NCI-H2029 (cell line): Measurements from ENCODE around the gene PLEKHG4.

Experiments used
- DNase-seq: peaks from one replicate; lab custom pipeline; 2025; lab: John Stamatoyannopoulos, UW

The PLEKHG4 gene

DNA sequence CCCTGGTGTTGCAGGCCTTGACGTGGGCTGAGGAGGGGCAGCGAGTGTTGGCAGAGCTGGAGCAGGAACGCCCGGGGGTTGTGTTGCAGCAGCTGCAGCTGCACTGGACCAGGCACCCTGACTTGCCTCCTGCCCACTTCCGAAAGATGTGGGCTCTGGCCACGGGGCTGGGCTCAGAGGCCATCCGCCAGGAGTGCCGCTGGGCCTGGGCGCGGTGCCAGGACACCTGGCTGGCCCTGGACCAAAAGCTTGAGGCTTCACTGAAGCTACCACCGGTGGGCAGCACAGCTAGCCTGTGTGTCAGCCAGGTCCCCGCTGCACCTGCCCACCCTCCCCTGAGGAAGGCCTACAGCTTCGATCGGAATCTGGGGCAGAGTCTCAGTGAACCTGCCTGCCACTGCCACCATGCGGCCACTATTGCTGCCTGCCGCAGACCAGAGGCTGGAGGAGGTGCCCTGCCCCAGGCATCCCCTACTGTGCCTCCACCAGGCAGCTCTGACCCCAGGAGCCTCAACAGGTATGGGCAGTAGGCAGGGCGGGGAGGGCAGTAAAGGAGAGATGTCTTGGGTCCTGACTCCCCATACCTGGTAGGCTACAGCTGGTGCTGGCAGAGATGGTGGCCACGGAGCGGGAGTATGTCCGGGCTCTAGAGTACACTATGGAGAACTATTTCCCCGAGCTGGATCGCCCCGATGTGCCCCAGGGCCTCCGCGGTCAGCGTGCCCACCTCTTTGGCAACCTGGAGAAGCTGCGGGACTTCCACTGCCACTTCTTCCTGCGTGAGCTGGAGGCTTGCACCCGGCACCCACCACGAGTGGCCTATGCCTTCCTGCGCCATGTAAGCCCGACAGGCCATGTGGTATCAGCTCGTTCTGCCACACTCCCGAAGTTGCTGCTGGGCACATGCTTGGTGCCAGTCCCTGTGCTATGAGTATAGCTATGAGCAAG lies 5.6 kb downstream of the PLEKHG4 start:
- DNase-seq = peak; percentile 70

DNA sequence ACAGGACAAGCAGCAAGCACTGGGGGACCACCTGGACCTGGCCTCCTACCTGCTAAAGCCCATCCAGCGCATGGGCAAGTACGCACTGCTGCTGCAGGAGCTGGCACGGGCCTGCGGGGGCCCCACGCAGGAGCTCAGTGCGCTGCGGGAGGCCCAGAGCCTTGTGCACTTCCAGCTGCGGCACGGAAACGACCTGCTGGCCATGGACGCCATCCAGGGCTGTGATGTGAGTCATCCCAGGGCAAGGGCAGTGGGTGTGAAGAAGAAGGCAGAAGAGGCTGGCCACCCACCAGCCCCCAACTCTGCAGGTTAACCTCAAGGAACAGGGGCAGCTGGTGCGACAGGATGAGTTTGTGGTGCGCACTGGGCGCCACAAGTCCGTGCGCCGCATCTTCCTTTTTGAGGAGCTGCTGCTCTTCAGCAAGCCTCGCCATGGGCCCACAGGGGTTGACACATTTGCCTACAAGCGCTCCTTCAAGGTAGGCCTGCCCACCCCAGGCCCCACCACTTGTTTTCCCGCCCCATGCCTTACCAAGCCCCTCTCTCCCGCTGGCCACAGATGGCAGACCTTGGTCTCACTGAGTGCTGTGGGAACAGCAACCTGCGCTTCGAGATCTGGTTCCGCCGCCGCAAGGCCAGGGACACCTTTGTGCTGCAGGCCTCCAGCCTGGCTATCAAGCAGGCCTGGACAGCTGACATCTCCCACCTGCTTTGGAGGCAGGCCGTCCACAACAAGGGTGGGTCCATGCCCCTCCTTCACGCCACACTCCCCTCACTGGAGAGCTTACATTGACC lies 7.3 kb downstream of the PLEKHG4 start:
- DNase-seq = no peak

DNA sequence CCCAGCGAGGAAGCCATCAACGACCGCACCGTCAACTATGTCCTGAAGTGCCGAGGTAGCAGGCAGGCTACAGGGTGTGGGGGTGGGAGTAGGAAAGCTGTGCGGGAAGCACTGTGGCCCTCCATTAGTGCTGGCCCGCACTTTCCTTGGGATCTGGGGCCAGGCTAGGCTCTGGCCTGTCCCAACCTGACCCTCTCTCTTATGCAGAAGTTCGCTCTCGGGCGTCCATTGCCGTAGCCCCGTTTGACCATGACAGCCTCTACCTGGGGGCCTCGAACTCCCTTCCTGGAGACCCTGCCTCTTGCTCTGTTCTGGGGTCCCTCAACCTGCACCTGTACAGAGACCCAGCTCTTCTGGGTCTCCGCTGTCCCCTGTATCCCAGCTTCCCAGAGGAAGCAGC lies 8.6 kb downstream of the PLEKHG4 start:
- no peak for DNase-seq

DNA sequence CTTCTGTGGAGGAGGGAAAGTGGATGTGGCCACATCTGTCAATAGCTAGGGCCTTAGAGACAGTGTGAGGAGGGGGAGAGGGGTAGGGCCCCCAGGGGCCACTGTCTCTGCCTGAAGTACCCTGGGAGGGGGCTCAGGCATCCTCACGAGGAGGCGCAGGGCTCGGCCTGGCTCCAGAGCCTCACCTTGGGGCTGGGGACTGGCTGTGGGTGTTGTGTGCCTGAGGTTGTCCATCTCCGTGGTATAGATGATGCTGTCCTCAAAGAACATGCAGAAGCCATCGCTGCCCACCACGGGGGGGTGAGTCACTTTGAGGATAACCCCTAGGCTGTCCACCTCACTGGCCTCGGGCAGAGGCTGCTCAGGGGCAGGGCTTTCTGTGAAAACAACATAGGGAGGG lies 12.1 kb downstream of the PLEKHG4 start:
- DNase-seq = no peak

DNA sequence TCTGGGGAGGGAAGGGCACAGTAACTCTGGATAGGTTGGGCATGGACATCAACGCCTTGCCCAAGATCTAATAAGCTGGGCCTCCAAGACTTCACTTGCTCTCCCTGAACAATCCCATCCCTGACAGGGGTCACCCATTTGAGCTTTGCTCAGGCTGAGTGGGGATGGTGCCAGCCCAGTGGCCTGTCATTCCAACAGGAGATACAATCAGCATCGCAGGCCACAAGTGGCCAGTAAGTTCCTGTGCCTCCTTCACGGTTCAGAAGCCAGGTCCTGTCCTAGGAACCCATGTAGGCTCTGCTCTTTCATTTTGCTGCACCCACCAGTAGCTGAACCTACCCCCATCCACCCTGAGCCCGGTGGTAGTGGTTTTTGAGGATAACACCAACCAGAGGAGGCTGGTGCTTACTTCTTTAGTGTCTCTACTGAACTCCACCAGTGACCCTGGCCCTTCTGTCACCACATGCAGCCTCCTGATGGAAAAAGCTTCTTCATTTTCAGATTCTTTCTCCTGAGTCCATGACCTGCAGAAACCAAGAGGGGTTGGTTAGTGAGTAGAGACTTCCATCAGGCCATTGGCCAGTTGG lies 14.9 kb downstream of the PLEKHG4 start:
- no peak for DNase-seq

DNA sequence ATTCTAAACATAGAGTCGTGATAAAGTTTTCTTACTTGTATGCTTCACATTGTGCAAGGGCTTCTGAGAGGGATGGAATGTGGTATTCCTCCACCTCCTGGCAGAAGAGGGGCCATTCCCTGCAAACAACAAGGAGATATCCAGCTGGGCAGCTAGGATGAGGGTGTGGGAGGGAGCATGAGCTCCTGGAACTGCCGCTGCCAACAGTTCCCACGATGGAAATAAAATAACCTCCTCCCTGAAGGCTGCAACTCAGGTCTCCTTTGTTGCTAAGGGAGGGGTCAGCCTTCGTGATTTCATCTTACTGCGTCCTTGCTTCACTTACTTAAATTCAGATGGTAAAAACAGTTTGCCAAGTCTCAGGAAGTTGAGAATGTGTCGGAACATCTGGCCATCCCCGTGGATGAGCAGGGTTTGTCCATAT lies 15.6 kb downstream of the PLEKHG4 start:
- DNase-seq = no peak

DNA sequence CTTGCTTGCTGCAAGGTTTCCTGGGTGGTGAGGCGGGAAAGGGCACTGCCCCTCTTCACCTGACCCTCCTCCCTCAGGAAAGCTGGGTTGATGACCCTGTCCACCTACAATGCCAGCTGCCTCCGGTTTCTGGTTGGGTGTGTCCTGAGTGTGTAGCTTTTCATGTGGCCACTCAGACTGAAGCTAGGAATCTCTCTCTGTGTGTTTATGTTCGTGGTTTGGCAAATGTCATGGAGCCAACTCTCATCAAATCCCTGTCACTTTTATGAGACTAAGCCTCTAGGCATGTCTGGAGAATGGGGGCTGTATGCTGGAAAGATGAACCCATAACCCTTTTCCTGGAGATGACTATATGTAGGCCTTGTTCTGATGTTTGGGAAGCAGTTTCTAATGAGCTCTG lies 17.1 kb downstream of the PLEKHG4 start:
- DNase-seq = no peak

DNA sequence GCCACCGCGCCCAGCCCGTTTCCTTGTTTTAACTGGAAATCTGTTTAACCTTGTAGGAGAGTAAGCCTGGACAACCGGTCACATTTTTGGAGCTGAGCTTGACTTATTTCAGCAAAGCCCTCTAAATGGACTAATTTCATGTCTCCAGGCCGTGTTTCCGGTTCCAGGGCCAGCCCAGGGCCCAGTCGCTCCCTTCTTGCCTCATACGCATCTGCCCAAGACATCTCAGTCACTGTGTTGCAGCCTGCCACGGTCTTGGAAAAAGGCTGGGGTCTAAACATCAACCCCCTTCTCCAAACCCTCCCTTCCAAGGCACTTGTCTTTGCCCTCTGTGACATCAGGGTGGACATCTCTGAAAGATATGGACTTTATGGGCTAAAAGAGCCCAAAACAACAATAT lies 18.9 kb downstream of the PLEKHG4 start:
- no peak for DNase-seq

DNA sequence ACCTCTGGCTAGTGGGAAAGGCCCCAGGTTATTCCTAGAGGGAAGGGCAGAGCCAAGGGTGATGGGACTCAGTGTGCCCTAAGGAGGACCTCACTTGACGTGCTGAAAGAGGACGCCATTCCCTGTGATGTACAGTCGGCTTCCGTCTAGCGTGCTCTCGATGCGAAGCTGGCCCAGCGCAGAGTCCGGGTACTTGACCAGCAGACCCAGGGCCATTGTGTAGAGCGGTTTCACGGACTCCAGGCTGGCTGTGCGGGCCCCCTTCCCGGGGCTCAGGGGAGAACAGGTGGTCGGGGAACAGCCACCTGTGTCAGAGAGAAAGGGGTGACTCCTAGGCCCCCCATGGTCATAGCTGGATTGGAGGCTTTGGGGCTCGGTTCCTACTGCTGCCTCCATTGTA lies 19.9 kb downstream of the PLEKHG4 start:
- no peak for DNase-seq

DNA sequence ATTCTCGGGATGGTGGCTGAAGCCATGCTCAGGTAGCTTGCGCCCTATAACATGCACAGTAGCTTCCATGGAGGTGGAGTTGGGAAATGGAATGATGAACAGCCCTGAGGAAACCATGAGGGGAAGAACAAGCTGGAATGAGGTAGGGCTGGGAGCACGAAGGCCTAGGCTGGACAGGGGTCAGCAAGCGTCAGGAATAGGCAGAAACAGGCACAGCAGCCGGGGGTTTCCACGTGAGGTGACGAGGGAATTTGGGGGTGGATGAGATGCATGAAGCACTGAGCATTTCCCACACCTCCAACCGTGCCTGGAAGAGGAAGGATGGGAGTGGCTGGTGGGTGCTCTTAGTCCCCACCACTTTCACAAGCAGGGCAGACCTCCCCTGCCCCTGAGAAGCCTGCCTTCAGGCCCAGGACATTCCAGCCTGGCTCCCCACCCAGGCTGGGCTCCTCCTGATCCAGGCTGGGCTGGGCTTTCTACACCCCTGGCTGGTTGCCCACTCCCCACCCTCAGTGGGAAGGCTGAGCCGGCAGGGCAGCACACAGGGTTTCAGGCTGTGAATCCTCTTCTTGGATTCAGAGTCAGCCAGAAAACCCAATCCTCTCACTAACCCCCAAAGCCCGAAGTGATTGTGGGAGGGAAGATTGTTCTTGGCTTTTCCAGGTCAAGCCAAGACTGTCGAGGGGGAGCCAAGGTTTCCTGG lies 21.9 kb downstream of the PLEKHG4 start:
- no peak for DNase-seq

DNA sequence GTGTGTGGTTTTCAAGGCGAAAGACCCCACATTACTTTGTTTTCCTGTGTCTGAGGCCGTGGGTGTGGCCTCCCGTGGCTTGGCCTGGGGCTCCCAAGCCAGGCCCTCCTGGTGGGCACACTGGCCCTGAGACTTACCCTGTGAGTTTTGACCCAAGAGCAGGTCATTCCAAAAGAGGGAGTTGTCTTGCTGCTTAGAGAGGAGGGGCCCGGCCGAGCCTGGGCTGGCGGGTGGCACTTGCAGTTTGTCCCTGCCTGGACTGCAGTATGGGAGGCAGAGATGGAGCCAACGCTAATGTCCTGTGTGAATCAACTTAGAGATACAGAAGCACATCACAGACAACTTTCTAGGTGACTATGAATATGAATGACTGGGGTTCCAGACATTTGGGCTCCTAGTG lies 22.7 kb downstream of the PLEKHG4 start:
- no peak for DNase-seq

DNA sequence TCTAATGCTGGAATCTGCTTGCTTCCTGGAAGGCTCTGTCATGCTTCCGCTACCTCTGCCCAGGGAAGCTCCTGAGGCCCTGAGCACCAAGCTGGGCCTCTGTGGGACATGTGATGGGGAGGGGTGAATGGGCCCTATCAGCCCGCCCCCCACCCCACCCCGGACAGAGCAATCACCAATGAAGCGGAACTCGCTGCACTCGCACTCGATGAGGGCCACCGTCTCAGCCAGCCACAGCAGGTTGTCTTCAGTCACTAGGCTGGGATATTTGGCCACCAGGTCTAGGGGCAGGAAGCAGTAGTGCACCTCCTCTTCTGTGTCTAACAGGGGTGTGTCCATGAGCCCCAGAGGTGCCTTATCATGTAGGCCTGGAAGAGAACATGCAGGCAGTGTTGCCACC lies 23.6 kb downstream of the PLEKHG4 start:
- no peak for DNase-seq

DNA sequence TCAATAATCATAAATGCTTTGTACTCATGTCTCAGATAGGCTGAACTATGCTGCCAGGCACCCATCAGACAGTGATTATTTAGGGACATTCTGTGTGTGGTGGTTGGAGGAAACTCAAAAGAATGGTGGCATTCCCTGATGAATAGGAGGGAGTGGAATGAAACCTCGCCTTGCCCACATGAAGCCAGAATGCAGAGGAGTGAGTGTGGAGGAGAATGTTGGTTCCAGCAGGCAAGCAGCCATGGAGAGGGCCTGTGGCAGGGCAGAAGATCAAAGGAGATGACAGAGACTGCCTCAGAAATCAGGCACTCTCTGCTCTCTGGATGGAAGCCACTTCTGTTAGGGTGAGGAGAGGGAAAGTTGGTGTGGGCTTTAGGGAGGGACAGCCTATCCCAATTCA lies 24.7 kb downstream of the PLEKHG4 start:
- DNase-seq = no peak

DNA sequence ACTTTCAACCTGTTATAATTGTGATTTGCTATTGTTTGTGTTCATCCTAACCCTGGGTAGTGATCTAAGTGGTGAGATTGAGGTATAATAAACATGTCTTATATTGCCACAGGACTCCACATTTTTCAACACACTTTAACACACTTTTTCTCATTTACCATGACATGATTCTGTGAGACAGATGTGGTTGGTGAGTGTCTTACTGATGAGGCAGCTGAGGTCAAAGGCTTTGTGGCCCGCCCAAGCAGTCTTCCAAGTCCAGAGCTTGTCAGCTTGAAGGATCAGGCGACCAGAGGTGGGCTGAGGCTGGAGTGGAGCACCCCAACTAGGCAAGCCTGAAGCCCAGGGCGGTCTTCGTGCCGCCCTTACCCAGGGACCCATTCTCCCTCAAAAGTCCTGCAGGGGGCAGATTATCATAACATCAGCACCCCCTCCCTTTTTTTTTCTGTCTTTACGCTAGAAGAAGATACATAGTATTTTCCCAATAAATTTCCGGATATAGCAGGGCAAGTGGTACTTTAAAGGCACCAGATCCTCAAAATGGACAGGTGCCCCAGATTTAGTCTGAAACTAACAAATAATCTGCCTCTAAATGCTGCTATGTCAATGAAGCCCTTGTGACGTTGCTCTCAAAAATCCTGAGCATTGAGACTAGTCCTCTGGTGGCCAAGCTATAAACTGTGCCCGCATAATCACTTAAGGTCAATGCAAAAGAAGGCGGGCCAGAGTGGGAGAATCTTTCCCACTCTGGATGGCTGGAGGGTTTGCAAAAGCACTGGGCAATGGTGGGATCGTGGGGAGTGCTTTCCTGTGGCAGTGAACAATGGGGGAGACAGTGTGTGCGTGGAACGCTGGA lies 26.1 kb downstream of the PLEKHG4 start:
- DNase-seq = no peak

DNA sequence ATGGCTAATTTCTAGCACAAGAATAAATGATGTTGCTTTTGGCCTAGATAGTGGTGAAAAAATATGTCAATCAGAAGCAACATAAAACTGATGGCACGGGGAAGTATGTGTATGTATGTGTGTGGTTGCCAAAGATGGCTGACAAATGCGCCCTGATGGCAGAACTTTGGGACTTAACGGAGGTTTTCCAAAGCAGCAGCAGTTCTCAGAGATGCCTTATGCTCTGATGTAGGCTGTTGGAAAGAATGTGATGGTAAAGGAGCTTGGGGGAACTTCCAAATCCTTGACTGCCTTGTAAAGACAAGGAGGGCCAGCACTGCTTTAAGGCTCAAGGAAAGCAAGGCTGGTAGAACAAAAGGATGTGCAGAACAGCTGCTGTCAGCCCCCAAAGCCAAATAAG lies 31.2 kb downstream of the PLEKHG4 start:
- DNase-seq = no peak

DNA sequence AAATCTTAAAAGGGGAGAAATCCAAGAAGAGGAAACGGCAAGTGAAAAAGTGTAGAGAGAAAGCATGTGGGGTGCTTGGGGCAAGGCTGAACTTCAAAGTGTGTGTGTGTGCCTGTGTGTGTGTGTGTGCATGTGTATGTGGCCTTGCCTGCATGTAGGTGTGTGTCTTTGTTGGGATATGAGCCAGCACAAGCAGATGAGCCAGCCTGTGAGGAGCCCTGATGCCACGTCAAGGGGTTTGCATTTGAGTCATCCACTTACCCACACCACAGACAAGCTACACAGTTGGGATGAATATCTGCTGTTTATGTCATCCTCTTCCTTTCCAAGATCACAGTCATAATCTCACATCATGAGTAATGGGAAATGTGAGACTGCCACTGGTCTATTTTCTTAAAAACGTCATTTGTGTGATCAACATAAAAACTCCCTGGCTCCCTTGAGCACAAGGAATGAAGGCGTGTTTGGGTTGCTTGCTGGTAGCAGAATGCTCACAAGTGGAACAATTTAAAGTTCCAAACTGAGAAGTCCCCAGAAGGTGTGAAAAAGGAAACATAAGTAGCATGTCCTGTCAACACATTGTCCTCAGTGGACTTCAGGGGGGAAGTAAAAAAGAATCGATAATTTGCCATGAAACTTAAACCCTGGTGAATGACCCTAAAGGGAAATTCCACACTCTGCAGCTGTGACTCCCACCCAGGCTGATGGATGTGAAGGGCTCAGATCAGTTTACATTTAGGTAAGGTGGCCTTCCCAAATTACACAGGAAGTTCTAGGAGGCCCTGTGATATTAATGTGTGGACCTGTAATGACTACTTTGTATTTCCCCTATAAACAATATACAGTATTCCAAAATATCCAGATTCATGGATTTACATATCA lies 32.5 kb downstream of the PLEKHG4 start:
- peak; percentile 68 for DNase-seq

DNA sequence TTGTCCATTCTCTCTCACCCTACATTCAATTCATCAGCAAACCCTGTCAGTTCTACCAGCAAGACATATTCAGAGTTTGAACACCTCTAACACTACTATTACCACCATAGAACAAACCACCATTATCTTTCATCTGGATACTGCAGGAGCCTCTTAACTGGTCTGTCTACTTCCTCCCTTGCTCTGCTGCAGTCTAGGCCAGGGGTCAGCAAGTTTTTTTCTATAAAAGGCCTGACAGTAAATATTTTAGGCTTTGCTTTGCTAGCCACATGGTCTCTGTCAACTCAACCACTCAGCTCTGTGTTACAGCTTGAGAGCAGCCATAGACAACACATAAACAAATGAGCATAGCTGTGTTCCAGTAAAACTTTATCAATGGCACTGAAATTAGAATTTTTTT lies 33.4 kb downstream of the PLEKHG4 start:
- DNase-seq = no peak

DNA sequence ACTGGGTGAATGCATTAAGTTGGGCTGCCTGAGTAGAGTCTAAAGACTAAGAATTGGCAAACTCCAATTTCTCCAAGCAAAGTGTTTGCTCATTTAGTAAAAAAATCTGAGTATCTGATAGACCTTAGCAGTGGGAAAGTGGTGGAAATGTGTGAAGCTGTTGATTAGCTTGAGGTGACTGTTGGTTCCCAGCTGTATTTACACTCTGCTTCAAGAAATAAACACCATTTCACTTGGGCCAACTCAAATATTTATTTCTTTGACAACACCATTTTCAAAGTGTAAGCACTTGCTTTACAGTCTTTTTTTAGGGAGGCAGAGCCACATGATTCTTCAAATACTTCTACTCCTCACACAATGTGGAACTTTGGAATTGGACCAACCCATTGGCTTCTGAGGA lies 38.5 kb downstream of the PLEKHG4 start:
- DNase-seq = no peak

DNA sequence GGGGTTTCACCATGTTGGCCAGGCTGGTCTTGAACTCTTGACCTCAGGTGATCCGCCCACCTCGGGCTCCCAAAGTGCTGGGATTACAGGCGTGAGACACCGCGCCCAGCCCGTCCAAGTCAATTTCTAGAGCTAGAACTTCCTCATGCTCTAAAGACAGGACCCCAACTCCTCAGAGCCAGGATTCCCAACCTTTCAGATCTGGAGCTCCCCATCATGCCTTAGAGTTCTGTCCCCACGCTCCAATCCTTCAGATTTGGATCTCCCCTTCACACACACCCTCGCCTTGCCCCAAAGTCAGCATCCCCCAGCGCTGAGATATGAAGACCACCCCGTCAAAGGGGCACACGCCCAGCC lies 46.8 kb downstream of the PLEKHG4 start:
- DNase-seq = no peak
